Adrenal gland (tissue), 5 donors: ENCODE results near the gene SYTL3.
"Not testable (repeated sequence)": the region's sequence is repeated elsewhere in the genome, so short reads cannot be mapped to it uniquely, and the experiment has no call there.

Experiments
- POLR2A ChIP-seq, 2 donors: fragments of 450-650 bp; IDR thresholded peaks; one replicate each; pipeline ENCODE4 v1.6.1; 2017; ENCODE audit warnings: antibody characterized with exemption in 2 of 2, mild to moderate bottlenecking in 2 of 2, moderate library complexity in 1 of 2
- TF ChIP-seq, protein P1 (sequence below), 6 experiments: fragments of 450-650 bp in 4 of 6; fragments of 200-600 bp in 2 of 6; sonication (generic) in 1 of 6; IDR thresholded peaks; 1 replicate in 5 of 6; 2 replicates in 1 of 6; pipeline versions ENCODE4 v1.5.1 to v1.8.0; 2016 to 2021; ENCODE audit warnings: antibody characterized with exemption in 6 of 6, mild to moderate bottlenecking in 2 of 6, moderate library complexity in 1 of 6
- donor health status: DM: no; HTN: no; CAD: no.

DNA sequence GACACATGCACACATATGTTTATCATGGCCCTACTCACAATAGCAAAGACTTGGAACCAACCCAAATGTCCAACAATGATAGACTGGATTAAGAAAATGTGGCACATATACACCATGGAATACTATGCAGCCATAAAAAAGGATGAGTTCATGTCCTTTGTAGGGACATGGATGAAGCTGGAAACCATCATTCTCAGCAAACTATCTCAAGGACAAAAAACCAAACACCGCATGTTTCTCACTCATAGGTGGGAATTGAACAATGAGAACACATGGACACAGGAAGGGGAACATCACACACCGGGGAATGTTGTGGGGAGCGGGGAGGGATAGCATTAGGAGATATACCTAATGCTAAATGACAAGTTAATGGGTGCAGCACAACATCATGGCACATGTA lies 27.2 kb downstream of the SYTL3 start:
- TF ChIP-seq, protein P1, sequence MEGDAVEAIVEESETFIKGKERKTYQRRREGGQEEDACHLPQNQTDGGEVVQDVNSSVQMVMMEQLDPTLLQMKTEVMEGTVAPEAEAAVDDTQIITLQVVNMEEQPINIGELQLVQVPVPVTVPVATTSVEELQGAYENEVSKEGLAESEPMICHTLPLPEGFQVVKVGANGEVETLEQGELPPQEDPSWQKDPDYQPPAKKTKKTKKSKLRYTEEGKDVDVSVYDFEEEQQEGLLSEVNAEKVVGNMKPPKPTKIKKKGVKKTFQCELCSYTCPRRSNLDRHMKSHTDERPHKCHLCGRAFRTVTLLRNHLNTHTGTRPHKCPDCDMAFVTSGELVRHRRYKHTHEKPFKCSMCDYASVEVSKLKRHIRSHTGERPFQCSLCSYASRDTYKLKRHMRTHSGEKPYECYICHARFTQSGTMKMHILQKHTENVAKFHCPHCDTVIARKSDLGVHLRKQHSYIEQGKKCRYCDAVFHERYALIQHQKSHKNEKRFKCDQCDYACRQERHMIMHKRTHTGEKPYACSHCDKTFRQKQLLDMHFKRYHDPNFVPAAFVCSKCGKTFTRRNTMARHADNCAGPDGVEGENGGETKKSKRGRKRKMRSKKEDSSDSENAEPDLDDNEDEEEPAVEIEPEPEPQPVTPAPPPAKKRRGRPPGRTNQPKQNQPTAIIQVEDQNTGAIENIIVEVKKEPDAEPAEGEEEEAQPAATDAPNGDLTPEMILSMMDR (IDR thresholded peaks at IDR 0.05) = not testable (repeated sequence)
- not testable (repeated sequence) for TF ChIP-seq POLR2A (IDR thresholded peaks at IDR 0.05)
